SHP77 (cell line): Measurements from ENCODE around the gene IMPA2.
"Not testable (repeated sequence)": the region's sequence is repeated elsewhere in the genome, so short reads cannot be mapped to it uniquely, and the experiment has no call there.

Experiments
- DNase-seq, 2 experiments: peaks; one replicate each; lab custom pipeline; 2025; lab: John Stamatoyannopoulos, UW

The IMPA2 gene

GRCh38 chr18:12029786-12030584, 48.7 kb downstream of the IMPA2 start:
- no peak for DNase-seq

- DNase-seq: no peak
Measured at GRCh38 chr18:12030670-12031069, 49.4 kb downstream of the IMPA2 start.

GRCh38 chr18:12031181-12031580, 49.9 kb downstream of the IMPA2 start:
- no peak for DNase-seq

- DNase-seq: no peak
Measured at GRCh38 chr18:12031846-12032245, 50.5 kb downstream of the IMPA2 start.

GRCh38 chr18:12032786-12033642, 51.7 kb downstream of the IMPA2 start:
- no peak for DNase-seq

GRCh38 chr18:12033643-12034025, 52.3 kb downstream of the IMPA2 start:
- DNase-seq: no peak

GRCh38 chr18:12034241-12035100, 53.2 kb downstream of the IMPA2 start:
- DNase-seq: no peak

- DNase-seq: no peak
Measured at GRCh38 chr18:12035481-12035880, 54.2 kb downstream of the IMPA2 start.

- no peak for DNase-seq
Measured at GRCh38 chr18:12036201-12036751, 55.0 kb downstream of the IMPA2 start.

GRCh38 chr18:12038082-12038638, 56.9 kb downstream of the IMPA2 start:
- DNase-seq: no peak

GRCh38 chr18:12038639-12039539, 57.6 kb downstream of the IMPA2 start:
- DNase-seq: peak; percentile 45 to 66

GRCh38 chr18:12039540-12039930, 58.2 kb downstream of the IMPA2 start:
- DNase-seq: not testable (repeated sequence)

GRCh38 chr18:12041561-12041960, 60.3 kb downstream of the IMPA2 start:
- no peak for DNase-seq

- DNase-seq: peak; percentile 11 to 48
Measured at GRCh38 chr18:12043811-12044210, 62.5 kb downstream of the IMPA2 start.

- no peak for DNase-seq
Measured at GRCh38 chr18:12044591-12044990, 63.3 kb downstream of the IMPA2 start.

- DNase-seq: no peak
Measured at GRCh38 chr18:12046046-12046750, 64.9 kb downstream of the IMPA2 start.

- DNase-seq: no peak
Measured at GRCh38 chr18:12046751-12047335, 65.5 kb downstream of the IMPA2 start.

- no peak for DNase-seq
Measured at GRCh38 chr18:12048010-12048826, 66.9 kb downstream of the IMPA2 start.

GRCh38 chr18:12048827-12049175, 67.5 kb downstream of the IMPA2 start:
- no peak for DNase-seq
